SKM-1 (cell line): ENCODE results near the gene CD99L2.
"Not testable (repeated sequence)": the region's sequence is repeated elsewhere in the genome, so short reads cannot be mapped to it uniquely, and the experiment has no call there.

Experiments
- DNase-seq: peaks from one replicate; lab custom pipeline; 2025; ENCODE audit not compliant: unreplicated experiment; lab: John Stamatoyannopoulos, UW

CD99L2 gene

GRCh38 chrX:150897421-150898320 is 797 bp downstream of the CD99L2 start:
- no peak for DNase-seq

- no peak for DNase-seq
Measured at GRCh38 chrX:150896632-150897031, 1.8 kb downstream of the CD99L2 start.

GRCh38 chrX:150893936-150894335 is 4.5 kb downstream of the CD99L2 start:
- no peak for DNase-seq

- no peak for DNase-seq
Measured at GRCh38 chrX:150889131-150889530, 9.3 kb downstream of the CD99L2 start.

- no peak for DNase-seq
Measured at GRCh38 chrX:150887906-150888465, 10.5 kb downstream of the CD99L2 start.

- DNase-seq, result not testable (repeated sequence)
Measured at GRCh38 chrX:150887268-150887667, 11.2 kb downstream of the CD99L2 start.

GRCh38 chrX:150886381-150886780 is 12.1 kb downstream of the CD99L2 start:
- DNase-seq, result no peak

- no peak for DNase-seq
Measured at GRCh38 chrX:150880808-150881165, 17.7 kb downstream of the CD99L2 start.

GRCh38 chrX:150879855-150880807 is 18.3 kb downstream of the CD99L2 start:
- no peak for DNase-seq

- DNase-seq, result not testable (repeated sequence)
Measured at GRCh38 chrX:150875621-150876020, 22.8 kb downstream of the CD99L2 start.

- no peak for DNase-seq
Measured at GRCh38 chrX:150874448-150874847, 24.0 kb downstream of the CD99L2 start.

GRCh38 chrX:150873616-150874015 is 24.9 kb downstream of the CD99L2 start:
- DNase-seq, result no peak

GRCh38 chrX:150872773-150873336 is 25.6 kb downstream of the CD99L2 start:
- no peak for DNase-seq

- no peak for DNase-seq
Measured at GRCh38 chrX:150871341-150871811, 27.1 kb downstream of the CD99L2 start.

GRCh38 chrX:150870487-150871340 is 27.8 kb downstream of the CD99L2 start:
- DNase-seq, result no peak

GRCh38 chrX:150870029-150870428 is 28.4 kb downstream of the CD99L2 start:
- no peak for DNase-seq

- DNase-seq, result no peak
Measured at GRCh38 chrX:150869450-150869849, 29.0 kb downstream of the CD99L2 start.

- no peak for DNase-seq
Measured at GRCh38 chrX:150868625-150869024, 29.8 kb downstream of the CD99L2 start.

GRCh38 chrX:150864127-150864526 is 34.3 kb downstream of the CD99L2 start:
- no peak for DNase-seq

- no peak for DNase-seq
Measured at GRCh38 chrX:150863191-150863590, 35.3 kb downstream of the CD99L2 start.
